ENCODE data around the gene ZFYVE28. TPM values are rescaled to one million over a fixed set of nuclear protein-coding genes. Genes with fewer than 3 reads are reported as not detected.
A peak's percentile ranks its signal among the peaks of the same experiment; 100 is the strongest.

The ZFYVE28 gene
- total RNA-seq, 2 experiments from 2014 or later = 19.7 to 20.0 TPM

- POLR2A ChIA-PET = no interaction called here
- no peak for DNase-seq
- Mint-ChIP-seq H3K36me3 (no peaks in the 10 kb centered on the region), H3K27me3 (no peaks in the 10 kb centered on the region), H3K4me3 (no peak overlapping the region), H3K4me1 (ENCODE audit: low read depth) (peaks cover 4% of the 10 kb centered on the region), H3K27ac (no peak overlapping the region), H3K9me3 (no peaks in the 10 kb centered on the region)
- intact Hi-C loops (cut with micrococcal nuclease) = no loop called here
- CTCF ChIA-PET = interaction anchor here (1.5 to 2.5 kb wide), 2 partner anchors 22 to 224 kb away, joined by 4 to 12 read pairs; no protein-coding TSS in a partner anchor
Measured at GRCh38 chr4:2443956-2444740, 25.7 kb upstream of the ZFYVE28 start.

- POLR2A ChIA-PET = no interaction called here
Measured at GRCh38 chr4:2443061-2443730, 24.8 kb upstream of the ZFYVE28 start.

GRCh38 chr4:2442175-2442993 lies 23.9 kb upstream of the ZFYVE28 start:
- POLR2A ChIA-PET = interaction anchor here (1.5 kb wide), 1 partner anchor 27 kb away, joined by 3 read pairs; the partner anchor contains the start of gene RNF4
- CTCF ChIA-PET = interaction anchor here (0.6 to 2.7 kb wide), 30 partner anchors 9 to 227 kb away, joined by 3 to 28 read pairs (median 5); partner anchors contain the start of genes CFAP99, HAUS3, MXD4 and POLN
- intact Hi-C loops (cut with micrococcal nuclease) = no loop called here

More at GRCh38 chr4:2443061-2443730, 24.8 kb upstream of the ZFYVE28 start:
- CTCF ChIA-PET = interaction anchor here (0.6 to 2.7 kb wide), 7 partner anchors 8 to 223 kb away, joined by 3 to 28 read pairs (median 4); no protein-coding TSS in a partner anchor
- Mint-ChIP-seq H3K4me1 (ENCODE audit: low read depth) (peaks cover 4% of the 10 kb centered on the region), H3K9me3 (no peaks in the 10 kb centered on the region), H3K27ac (no peak overlapping the region), H3K4me3 (no peak overlapping the region), H3K36me3 (no peaks in the 10 kb centered on the region), H3K27me3 (no peaks in the 10 kb centered on the region)
- DNase-seq = no peak
- intact Hi-C loops (cut with micrococcal nuclease) = no loop called here

GRCh38 chr4:2441393-2442174 lies 23.1 kb upstream of the ZFYVE28 start:
- Mint-ChIP-seq H3K27me3 (no peaks in the 10 kb centered on the region), H3K4me1 (ENCODE audit: low read depth) (peaks cover 4% of the 10 kb centered on the region), H3K4me3 (no peak overlapping the region), H3K9me3 (no peaks in the 10 kb centered on the region), H3K27ac (no peak overlapping the region), H3K36me3 (no peaks in the 10 kb centered on the region)
- peak; percentile 90 for DNase-seq
- CTCF ChIA-PET = interaction anchor here (0.6 to 2.7 kb wide), 32 partner anchors 10 to 226 kb away, joined by 3 to 28 read pairs (median 5); partner anchors contain the start of genes CFAP99, HAUS3, MXD4 and POLN
- POLR2A ChIA-PET = interaction anchor here (1.5 kb wide), 1 partner anchor 28 kb away, joined by 3 read pairs; the partner anchor contains the start of gene RNF4
- intact Hi-C loops (cut with micrococcal nuclease) = loop anchor here (1.0 to 2.0 kb wide), 3 partner anchors 23 to 221 kb away; partner anchors contain the start of genes CFAP99, HAUS3, POLN and ZFYVE28

More at GRCh38 chr4:2442175-2442993, 23.9 kb upstream of the ZFYVE28 start:
- DNase-seq = no peak
- no peak overlapping the region for H3K27ac Mint-ChIP-seq
- no peaks in the 10 kb centered on the region for H3K9me3 Mint-ChIP-seq
- no peaks in the 10 kb centered on the region for H3K27me3 Mint-ChIP-seq
- peaks cover 4% of the 10 kb centered on the region for H3K4me1 Mint-ChIP-seq (ENCODE audit: low read depth)
- no peaks in the 10 kb centered on the region for H3K36me3 Mint-ChIP-seq
- no peak overlapping the region for H3K4me3 Mint-ChIP-seq

GRCh38 chr4:2438822-2439718 lies 20.6 kb upstream of the ZFYVE28 start:
- H3K36me3 Mint-ChIP-seq = no peaks in the 10 kb centered on the region
- ChIA-PET CTCF (interaction anchor here (0.6 to 1.0 kb wide), 4 partner anchors 11 to 201 kb away, joined by 3 to 5 read pairs (median 4); partner anchors contain the start of genes CFAP99 and ZFYVE28), POLR2A (no interaction called here)
- no peaks in the 10 kb centered on the region for H3K9me3 Mint-ChIP-seq
- no peak for DNase-seq
- peaks cover 4% of the 10 kb centered on the region for H3K4me1 Mint-ChIP-seq (ENCODE audit: low read depth)
- no peak overlapping the region for H3K27ac Mint-ChIP-seq
- no peak overlapping the region for H3K4me3 Mint-ChIP-seq
- intact Hi-C loops (cut with micrococcal nuclease) = no loop called here
- no peaks in the 10 kb centered on the region for H3K27me3 Mint-ChIP-seq

- intact Hi-C loops (cut with micrococcal nuclease) = no loop called here
Measured at GRCh38 chr4:2437475-2438215, 19.2 kb upstream of the ZFYVE28 start.

GRCh38 chr4:2436761-2437474 lies 18.5 kb upstream of the ZFYVE28 start:
- DNase-seq = no peak
- POLR2A ChIA-PET = no interaction called here
- Mint-ChIP-seq H3K9me3 (no peaks in the 10 kb centered on the region), H3K4me1 (ENCODE audit: low read depth) (peaks cover 4% of the 10 kb centered on the region), H3K27ac (no peak overlapping the region), H3K36me3 (no peaks in the 10 kb centered on the region), H3K4me3 (no peak overlapping the region), H3K27me3 (no peaks in the 10 kb centered on the region)
- intact Hi-C loops (cut with micrococcal nuclease) = no loop called here
- CTCF ChIA-PET = interaction anchor here (0.9 to 2.6 kb wide), 3 partner anchors 207 to 220 kb away, joined by 3 to 8 read pairs (median 3); no protein-coding TSS in a partner anchor

More at GRCh38 chr4:2437475-2438215, 19.2 kb upstream of the ZFYVE28 start:
- H3K9me3 Mint-ChIP-seq = no peaks in the 10 kb centered on the region
- no peaks in the 10 kb centered on the region for H3K36me3 Mint-ChIP-seq
- H3K4me1 Mint-ChIP-seq (ENCODE audit: low read depth) = peaks cover 4% of the 10 kb centered on the region
- no peak overlapping the region for H3K27ac Mint-ChIP-seq
- no peaks in the 10 kb centered on the region for H3K27me3 Mint-ChIP-seq
- ChIA-PET POLR2A (no interaction called here), CTCF (interaction anchor here (0.6 to 2.6 kb wide), 2 partner anchors 218 to 831 kb away, joined by 3 to 8 read pairs; no protein-coding TSS in a partner anchor)
- no peak overlapping the region for H3K4me3 Mint-ChIP-seq
- DNase-seq = no peak

GRCh38 chr4:2436301-2436700 lies 17.9 kb upstream of the ZFYVE28 start:
- no peak overlapping the region for H3K4me3 Mint-ChIP-seq
- DNase-seq = no peak
- ChIA-PET CTCF (interaction anchor here (0.9 to 2.6 kb wide), 3 partner anchors 207 to 219 kb away, joined by 3 to 8 read pairs (median 3); no protein-coding TSS in a partner anchor), POLR2A (no interaction called here)
- H3K36me3 Mint-ChIP-seq = no peaks in the 10 kb centered on the region
- H3K27ac Mint-ChIP-seq = no peak overlapping the region
- intact Hi-C loops (cut with micrococcal nuclease) = no loop called here
- H3K9me3 Mint-ChIP-seq = no peaks in the 10 kb centered on the region
- H3K27me3 Mint-ChIP-seq = no peaks in the 10 kb centered on the region
- H3K4me1 Mint-ChIP-seq (ENCODE audit: low read depth) = peaks cover under 1% of the 10 kb centered on the region

GRCh38 chr4:2434420-2434819 lies 16.0 kb upstream of the ZFYVE28 start:
- DNase-seq = no peak
- Mint-ChIP-seq H3K27me3 (no peaks in the 10 kb centered on the region), H3K36me3 (no peaks in the 10 kb centered on the region), H3K9me3 (no peaks in the 10 kb centered on the region), H3K4me1 (ENCODE audit: low read depth) (no peaks in the 10 kb centered on the region), H3K27ac (no peak overlapping the region), H3K4me3 (no peak overlapping the region)
- ChIA-PET POLR2A (no interaction called here), CTCF (no interaction called here)
- intact Hi-C loops (cut with micrococcal nuclease) = no loop called here
